Epithelial cell of proximal tubule (primary cell): Measurements from ENCODE around the gene MBL2. TPM values are rescaled to one million over a fixed set of nuclear protein-coding genes. Genes with fewer than 3 reads are reported as not detected.

Experiments
- DNase-seq: peaks from one replicate; pipeline ENCODE4 v3.0.0-alpha.2; 2011; ENCODE audit warnings: low read depth
- H3K4me3 ChIP-seq: 2 replicates; pipeline ENCODE4 v1.5.1; 2011; ENCODE audit warnings: low read depth, mild to moderate bottlenecking, low read length
- total RNA-seq: library from RNA; depleted of rRNA; stranded (reverse); fragments of >200 nt; gene quantifications from 2 replicates; pipeline ENCODE4 v1.2.3, GENCODE V29; 2015
- TF ChIP-seq, protein P1 (sequence below): conservative IDR thresholded peaks from 2 replicates; pipeline ENCODE4 v1.5.1; 2012; ENCODE audit warnings: low read depth, mild to moderate bottlenecking, low read length

Gene MBL2
- total RNA-seq, 1 donor from 2014 or later: not detected

DNA sequence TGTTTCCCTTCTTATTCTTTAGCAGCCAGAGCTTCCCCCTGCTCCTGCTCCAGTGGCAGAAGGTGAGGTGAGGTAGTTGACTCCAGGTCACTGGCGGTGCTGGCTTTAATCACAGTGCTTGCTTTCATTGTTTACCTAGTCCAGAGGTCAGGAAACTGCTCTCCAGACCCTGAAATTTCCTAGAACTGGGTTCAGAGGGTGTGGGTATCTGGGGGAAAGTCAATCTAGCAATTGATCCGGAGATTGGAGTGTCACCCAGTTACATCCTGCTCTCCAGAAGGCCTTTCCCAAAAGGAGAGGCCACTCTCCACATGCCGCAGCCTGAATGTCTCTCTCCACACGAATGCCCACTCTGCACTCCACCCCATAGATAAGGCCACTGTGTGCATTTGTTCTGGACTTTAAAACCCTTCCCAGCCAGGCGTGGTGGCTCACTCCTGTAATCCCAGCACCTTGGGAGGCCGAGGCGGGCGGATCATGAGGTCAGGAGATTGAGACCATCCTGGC lies 2.1 kb upstream of the MBL2 start:
- no peak overlapping the region for H3K4me3 ChIP-seq
- TF ChIP-seq, protein P1, sequence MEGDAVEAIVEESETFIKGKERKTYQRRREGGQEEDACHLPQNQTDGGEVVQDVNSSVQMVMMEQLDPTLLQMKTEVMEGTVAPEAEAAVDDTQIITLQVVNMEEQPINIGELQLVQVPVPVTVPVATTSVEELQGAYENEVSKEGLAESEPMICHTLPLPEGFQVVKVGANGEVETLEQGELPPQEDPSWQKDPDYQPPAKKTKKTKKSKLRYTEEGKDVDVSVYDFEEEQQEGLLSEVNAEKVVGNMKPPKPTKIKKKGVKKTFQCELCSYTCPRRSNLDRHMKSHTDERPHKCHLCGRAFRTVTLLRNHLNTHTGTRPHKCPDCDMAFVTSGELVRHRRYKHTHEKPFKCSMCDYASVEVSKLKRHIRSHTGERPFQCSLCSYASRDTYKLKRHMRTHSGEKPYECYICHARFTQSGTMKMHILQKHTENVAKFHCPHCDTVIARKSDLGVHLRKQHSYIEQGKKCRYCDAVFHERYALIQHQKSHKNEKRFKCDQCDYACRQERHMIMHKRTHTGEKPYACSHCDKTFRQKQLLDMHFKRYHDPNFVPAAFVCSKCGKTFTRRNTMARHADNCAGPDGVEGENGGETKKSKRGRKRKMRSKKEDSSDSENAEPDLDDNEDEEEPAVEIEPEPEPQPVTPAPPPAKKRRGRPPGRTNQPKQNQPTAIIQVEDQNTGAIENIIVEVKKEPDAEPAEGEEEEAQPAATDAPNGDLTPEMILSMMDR: no peak

GRCh38 chr10:52774182-52774581 lies 1.6 kb upstream of the MBL2 start:
- TF ChIP-seq, protein P1: no peak
- DNase-seq: no peak
- H3K4me3 ChIP-seq: no peak overlapping the region

More for the DNA sequence above, 2.1 kb upstream of the MBL2 start:
- DNase-seq: no peak

GRCh38 chr10:52771534-52772445 lies 794 bp downstream of the MBL2 start:
- DNase-seq: peak; percentile 60
- no peak overlapping the region for H3K4me3 ChIP-seq
- TF ChIP-seq, protein P1: no peak

DNA sequence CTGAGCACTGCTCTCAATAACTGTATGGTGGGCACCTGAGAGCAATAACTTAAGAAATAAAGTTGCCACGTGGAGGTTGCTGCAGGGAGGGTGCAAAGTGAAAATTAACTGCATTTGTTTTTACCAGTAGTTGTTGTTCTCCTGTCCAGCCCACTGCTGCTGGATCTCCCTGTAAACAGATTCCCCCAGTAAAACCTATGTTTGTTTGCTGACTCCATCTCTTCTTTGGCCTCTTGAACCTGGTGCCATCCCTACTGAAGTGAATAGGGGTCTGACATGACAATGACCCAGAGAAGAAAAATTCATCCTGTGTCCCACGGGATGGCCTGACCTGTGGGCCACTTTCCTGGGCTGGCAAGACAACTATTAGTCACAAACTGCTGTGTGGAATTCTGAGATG lies 1.7 kb downstream of the MBL2 start:
- DNase-seq: no peak
- H3K4me3 ChIP-seq: no peak overlapping the region
- TF ChIP-seq, protein P1: no peak

DNA sequence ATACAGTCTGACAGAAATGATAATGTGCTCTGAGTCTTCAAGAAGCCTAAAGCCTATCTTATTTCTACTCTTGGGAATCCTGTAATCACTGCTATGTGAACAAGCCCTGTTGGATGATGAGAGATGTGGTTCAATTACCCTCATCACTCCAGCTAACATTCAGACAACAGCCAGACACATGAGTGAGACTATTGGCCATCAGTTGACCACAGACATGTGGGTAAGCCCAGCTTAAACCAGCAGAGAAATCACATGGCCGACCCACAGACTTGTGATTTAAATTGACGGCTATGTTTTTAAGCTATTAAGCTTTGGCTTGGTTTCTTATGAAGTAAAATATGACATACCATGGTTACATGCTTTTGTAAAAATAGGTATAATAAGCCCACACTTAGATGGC lies 2.6 kb downstream of the MBL2 start:
- TF ChIP-seq, protein P1: no peak
- no peak for DNase-seq
- H3K4me3 ChIP-seq: no peak overlapping the region

DNA sequence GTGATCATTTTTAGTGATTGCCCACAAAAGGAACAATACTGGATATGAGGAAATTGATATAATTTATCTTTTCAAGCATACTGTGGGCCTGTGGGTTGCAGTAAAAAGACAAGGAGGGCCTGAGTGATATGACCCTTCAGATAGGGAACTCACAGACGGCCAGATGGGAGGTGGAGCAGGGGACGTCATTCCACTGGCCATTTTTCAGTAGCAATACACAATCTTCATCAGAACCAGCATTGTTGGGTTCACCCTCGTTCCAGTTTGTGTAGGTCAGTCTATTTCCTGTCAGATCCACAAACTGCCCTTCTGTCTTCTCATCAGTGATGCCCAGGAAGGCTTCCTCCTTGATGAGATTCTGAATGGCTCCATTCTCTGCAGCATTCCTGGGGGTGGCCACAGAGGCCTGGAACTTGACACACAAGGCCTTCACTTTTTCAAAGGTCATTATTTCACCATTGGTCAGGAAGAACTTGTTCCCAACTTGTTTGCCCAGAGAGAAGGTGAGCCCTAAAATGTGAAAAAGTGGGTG lies 4.5 kb downstream of the MBL2 start:
- no peak for DNase-seq
- TF ChIP-seq, protein P1: no peak
- no peak overlapping the region for H3K4me3 ChIP-seq
